GM12865 (cell line): ENCODE measurements around the gene SLC36A3.

Experiments used
- DNase-seq: peaks from one replicate; pipeline ENCODE4 v3.0.0; 2010; ENCODE audit warnings: low read depth
- H3K4me3 ChIP-seq: 2 replicates; pipeline ENCODE4 v1.5.1; 2011; ENCODE audit warnings: mild to moderate bottlenecking, low read depth, low read length, control low read depth
- TF ChIP-seq, protein P1 (sequence below): IDR thresholded peaks from 2 replicates; pipeline ENCODE4 v1.5.1; 2011; ENCODE audit warnings: low read length, control low read depth, low read depth, inconsistent platforms; ENCODE audit not compliant: insufficient read depth; ENCODE audit errors: missing control alignments

Gene SLC36A3

DNA sequence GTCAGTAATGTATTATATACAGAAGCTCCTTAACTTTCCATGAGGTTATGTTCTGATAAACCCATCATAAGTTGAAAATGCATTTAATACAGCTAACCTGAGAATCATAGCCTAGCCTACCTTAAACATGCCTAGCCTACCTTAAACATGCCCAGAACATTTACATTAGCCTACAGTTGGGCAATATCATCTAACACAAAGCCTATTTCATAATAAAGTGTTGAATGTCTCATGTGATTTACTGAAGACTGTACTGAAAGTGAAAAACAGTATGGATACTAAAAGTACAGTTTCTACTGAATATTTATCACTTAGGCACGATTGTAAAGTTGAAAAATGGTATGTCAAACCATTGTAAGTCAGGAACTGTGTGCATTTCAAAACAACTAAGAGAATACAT is 49.0 kb downstream of the SLC36A3 start:
- TF ChIP-seq, protein P1, sequence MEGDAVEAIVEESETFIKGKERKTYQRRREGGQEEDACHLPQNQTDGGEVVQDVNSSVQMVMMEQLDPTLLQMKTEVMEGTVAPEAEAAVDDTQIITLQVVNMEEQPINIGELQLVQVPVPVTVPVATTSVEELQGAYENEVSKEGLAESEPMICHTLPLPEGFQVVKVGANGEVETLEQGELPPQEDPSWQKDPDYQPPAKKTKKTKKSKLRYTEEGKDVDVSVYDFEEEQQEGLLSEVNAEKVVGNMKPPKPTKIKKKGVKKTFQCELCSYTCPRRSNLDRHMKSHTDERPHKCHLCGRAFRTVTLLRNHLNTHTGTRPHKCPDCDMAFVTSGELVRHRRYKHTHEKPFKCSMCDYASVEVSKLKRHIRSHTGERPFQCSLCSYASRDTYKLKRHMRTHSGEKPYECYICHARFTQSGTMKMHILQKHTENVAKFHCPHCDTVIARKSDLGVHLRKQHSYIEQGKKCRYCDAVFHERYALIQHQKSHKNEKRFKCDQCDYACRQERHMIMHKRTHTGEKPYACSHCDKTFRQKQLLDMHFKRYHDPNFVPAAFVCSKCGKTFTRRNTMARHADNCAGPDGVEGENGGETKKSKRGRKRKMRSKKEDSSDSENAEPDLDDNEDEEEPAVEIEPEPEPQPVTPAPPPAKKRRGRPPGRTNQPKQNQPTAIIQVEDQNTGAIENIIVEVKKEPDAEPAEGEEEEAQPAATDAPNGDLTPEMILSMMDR, result no peak
- H3K4me3 ChIP-seq, result peak overlapping the region; percentile 76
- DNase-seq, result no peak

DNA sequence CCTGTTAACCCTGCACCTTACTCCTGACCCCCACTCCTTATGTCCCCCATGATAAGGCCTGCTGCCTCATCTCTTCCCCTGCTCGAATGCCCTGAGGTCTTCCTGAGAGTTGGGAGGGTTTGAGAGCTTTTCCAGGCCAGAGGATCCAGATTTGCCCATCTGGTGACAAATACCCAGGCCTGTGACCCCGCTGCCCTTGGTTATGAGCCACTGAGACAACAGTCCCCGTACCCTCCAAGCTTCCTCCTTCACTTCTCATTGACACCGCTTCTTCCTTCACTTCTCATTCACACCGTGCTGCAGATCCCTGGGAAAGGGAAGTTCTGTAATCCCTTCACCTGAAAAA is 50.0 kb downstream of the SLC36A3 start:
- peak overlapping the region; percentile 76 for H3K4me3 ChIP-seq
- no peak for DNase-seq
- TF ChIP-seq, protein P1, result no peak

DNA sequence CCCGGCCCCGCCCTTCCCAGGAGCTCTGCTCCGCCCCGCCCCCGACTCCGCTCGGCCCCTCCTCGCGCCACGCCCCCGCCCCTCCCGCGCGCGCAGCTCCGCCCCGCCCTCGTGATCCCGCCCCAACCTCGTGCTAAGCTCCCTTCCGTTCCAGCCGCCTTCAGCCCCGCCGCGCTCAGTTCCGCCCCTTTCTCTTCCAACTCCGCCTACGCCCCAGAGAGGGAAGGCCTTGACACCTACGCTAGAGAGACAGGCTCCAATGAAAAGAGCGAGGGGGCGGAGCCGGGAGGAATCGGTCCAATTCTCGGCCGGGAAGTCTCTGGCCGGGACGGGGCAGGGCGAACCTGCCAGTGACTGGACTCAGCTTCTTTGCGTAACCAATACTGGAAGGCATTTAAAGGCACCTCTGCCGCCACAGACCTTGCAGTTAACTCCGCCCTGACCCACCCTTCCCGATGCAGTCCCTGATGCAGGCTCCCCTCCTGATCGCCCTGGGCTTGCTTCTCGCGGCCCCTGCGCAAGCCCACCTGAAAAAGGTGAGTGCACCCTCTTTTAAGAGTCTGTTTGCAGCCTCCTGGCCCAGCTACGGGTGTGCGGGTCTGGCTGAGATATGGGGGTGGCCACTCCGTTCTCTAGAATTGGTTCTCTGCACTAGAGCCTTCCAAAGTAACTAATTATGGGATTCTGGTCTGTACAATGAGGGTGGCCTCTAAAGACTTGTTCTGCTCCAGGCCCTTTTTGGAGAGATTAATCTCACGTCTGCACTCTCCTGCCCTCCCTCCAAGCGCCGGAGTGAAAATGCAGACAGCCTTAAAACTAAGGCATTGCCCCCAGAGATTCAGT is 50.6 kb downstream of the SLC36A3 start, which contains the start of gene GM2A:
GM2A (plus strand) TSS at position 424 of the 843 bp plus-strand sequence; CDS start at position 456, 32 bp downstream.
- peak; percentile 100 for DNase-seq
- TF ChIP-seq, protein P1, result no peak
- peak within 1 kb of the TSS; percentile 76 for H3K4me3 ChIP-seq

DNA sequence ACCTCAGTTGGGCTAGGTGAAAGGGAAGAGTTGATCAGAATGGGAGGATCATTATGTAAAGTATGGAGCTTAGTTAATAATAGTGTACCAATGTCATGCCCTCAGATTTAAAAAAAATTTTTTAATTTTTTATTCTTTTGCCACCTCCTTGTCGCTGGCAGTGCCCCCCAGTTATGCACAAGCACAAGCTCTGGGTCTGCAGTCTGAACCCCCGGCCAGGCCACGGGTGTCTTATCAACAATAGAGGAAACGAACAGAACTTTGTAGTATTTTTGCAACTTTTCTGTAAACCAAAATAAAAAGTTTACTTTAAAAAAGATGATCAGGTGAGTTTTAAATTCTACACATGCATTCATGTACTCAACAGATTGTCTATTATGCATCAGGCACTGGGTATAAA is 51.9 kb downstream of the SLC36A3 start:
- no peak overlapping the region for H3K4me3 ChIP-seq
- TF ChIP-seq, protein P1, result no peak
- no peak for DNase-seq

DNA sequence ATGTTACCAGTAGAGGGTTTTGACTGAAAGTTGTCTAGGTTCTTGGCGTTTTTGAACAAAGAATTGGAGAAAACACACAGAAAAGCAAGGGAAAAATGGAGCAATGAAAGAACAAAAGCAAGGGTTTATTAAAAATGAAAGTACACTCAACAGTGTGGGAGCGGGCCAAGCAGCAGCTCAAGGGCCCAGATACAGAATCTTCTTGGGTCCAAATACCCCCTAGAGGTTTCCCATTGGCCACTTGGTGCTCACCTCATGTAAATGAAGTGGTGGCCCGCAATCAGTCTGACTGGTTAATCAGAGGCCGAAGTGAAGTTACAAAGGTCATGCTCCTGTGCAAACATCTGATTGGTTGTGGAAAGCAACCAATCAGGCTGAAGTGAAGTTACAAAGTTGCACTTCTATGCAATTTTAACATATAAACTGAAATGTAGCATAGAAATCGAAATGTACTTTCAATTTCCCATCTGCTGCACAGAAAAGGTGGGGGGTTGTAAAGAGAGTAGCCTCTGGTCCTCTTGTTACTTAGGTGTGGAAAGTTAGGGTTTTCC is 52.5 kb downstream of the SLC36A3 start:
- H3K4me3 ChIP-seq, result no peak overlapping the region
- DNase-seq, result no peak

DNA sequence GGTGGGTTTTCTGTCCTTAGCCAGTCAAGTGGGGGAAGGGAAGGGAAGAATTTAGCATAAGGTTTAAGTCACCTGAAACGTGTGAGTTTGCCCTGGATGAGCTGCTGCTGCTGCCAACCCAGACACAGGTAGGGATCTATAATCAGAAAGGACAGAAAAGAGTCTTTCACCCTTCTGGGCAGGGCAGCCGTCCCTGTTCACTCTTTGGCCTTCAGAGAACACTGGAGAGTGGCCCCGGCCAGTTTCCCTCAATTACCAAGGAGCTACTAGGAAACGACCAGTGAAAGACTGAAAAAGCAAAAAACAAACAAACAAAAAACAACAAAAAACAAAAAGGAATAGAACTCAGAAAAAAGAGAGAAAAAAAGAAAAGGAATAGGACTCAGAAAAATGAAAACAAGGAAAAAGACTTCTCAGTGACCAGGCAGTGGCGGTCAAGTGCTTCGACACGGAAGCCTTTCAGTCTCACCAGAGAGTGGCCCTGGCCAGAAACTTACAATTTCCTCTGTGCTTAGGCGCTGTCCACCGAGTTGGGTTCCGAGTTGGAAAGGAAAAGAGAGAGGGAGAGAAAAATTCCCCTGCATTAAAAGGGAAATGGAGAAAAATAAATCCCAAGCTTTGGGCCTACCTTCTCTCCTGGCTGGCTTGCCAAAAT is 53.1 kb downstream of the SLC36A3 start:
- TF ChIP-seq, protein P1, result no peak

More for the DNA sequence above, 52.5 kb downstream of the SLC36A3 start:
- TF ChIP-seq, protein P1, result no peak

More for the DNA sequence above, 53.1 kb downstream of the SLC36A3 start:
- no peak for DNase-seq
- H3K4me3 ChIP-seq, result no peak overlapping the region
